Endometrium (tissue), 2 donors: Measurements from ENCODE around the gene NFE2L2.
"Not testable (repeated sequence)": the region's sequence is repeated elsewhere in the genome, so short reads cannot be mapped to it uniquely, and the experiment has no call there.

Source experiments
- FAIRE-seq: peaks from 2 replicates; lab custom pipeline; 2012; peaks lifted over from hg19 to GRCh38; lab: Jason Lieb, UNC
- donor health status: control.
- donor health status: control.

The NFE2L2 gene

GRCh38 chr2:177264693-177265587 lies at the start of gene NFE2L2:
Gene NFE2L2 (minus strand): TSS chr2:177264727. CDS start chr2:177264576, 151 bp downstream.
- FAIRE-seq = no peak

GRCh38 chr2:177314194-177314593 lies 49.7 kb upstream of the NFE2L2 start:
- no peak for FAIRE-seq

GRCh38 chr2:177313162-177313781 lies 48.7 kb upstream of the NFE2L2 start:
- FAIRE-seq = no peak

- FAIRE-seq = no peak
Measured at GRCh38 chr2:177312562-177312961, 48.0 kb upstream of the NFE2L2 start.

GRCh38 chr2:177309672-177310309 lies 45.3 kb upstream of the NFE2L2 start:
- FAIRE-seq = not testable (repeated sequence)

- FAIRE-seq = peak; percentile 39
Measured at GRCh38 chr2:177306550-177306949, 42.0 kb upstream of the NFE2L2 start.

GRCh38 chr2:177303939-177304338 lies 39.4 kb upstream of the NFE2L2 start:
- no peak for FAIRE-seq

- no peak for FAIRE-seq
Measured at GRCh38 chr2:177302552-177302951, 38.0 kb upstream of the NFE2L2 start.

- FAIRE-seq = no peak
Measured at GRCh38 chr2:177298191-177298590, 33.7 kb upstream of the NFE2L2 start.

- no peak for FAIRE-seq
Measured at GRCh38 chr2:177296040-177296439, 31.5 kb upstream of the NFE2L2 start.

- FAIRE-seq = peak; percentile 95
Measured at GRCh38 chr2:177295484-177295883, 31.0 kb upstream of the NFE2L2 start.

- no peak for FAIRE-seq
Measured at GRCh38 chr2:177291701-177292100, 27.2 kb upstream of the NFE2L2 start.

- FAIRE-seq = no peak
Measured at GRCh38 chr2:177289824-177290628, 25.5 kb upstream of the NFE2L2 start.

GRCh38 chr2:177287814-177288213 lies 23.3 kb upstream of the NFE2L2 start:
- FAIRE-seq = no peak

GRCh38 chr2:177285892-177286715 lies 21.6 kb upstream of the NFE2L2 start:
- FAIRE-seq = no peak

GRCh38 chr2:177284531-177284930 lies 20.0 kb upstream of the NFE2L2 start:
- no peak for FAIRE-seq

- no peak for FAIRE-seq
Measured at GRCh38 chr2:177283906-177284305, 19.4 kb upstream of the NFE2L2 start.

- no peak for FAIRE-seq
Measured at GRCh38 chr2:177282787-177283572, 18.5 kb upstream of the NFE2L2 start.

- no peak for FAIRE-seq
Measured at GRCh38 chr2:177282181-177282641, 17.7 kb upstream of the NFE2L2 start.
